Epithelial cell of proximal tubule (primary cell): ENCODE results near the gene DMXL1. TPM values are rescaled to one million over a fixed set of nuclear protein-coding genes. Genes with fewer than 3 reads are reported as not detected.

Source experiments
- DNase-seq: peaks from one replicate; pipeline ENCODE4 v3.0.0-alpha.2; 2011; ENCODE audit warnings: low read depth
- H3K4me3 ChIP-seq: 2 replicates; pipeline ENCODE4 v1.5.1; 2011; ENCODE audit warnings: low read depth, mild to moderate bottlenecking, low read length
- total RNA-seq: library from RNA; depleted of rRNA; stranded (reverse); fragments of >200 nt; gene quantifications from 2 replicates; pipeline ENCODE4 v1.2.3, GENCODE V29; 2015
- TF ChIP-seq, protein P1 (sequence below): conservative IDR thresholded peaks from 2 replicates; pipeline ENCODE4 v1.5.1; 2012; ENCODE audit warnings: low read depth, mild to moderate bottlenecking, low read length

Gene DMXL1
- total RNA-seq, 1 donor from 2014 or later: 11.9 TPM

DNA sequence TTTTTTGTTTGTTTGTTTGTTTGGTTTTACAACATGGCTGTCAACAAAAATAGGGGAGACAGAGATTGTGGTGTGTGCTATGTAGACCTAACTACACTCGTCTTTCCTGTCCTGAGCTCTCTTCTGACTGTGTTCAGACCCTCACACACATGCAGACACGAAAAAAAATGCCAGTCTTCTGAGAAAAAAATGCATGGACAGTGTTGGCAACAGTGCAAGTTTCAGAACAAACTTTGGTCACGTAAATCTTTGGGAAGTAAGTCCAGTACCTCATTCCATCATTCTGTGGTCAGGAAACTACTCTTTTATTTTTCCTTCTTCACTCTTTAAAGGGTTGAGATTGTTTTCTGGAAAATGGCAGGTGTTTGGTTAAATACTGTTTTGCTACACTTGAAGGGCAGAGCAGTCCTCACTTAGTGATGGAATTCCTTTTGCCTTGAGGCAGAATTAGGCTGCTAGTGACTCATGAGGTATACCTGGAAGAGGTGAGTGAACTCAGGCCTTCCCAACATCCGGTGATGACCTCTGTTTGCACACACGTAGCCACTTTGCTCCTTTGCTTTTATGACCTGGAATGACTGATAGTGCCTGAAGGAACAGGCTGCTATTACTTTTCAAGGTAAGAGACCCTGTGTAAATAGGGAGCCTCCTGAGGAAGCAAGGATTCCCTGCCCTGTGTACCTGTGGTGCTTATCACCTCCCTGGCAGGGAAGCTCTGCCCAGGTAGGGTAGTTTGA is 203.3 kb downstream of the DMXL1 start:
- DNase-seq: no peak
- TF ChIP-seq, protein P1, sequence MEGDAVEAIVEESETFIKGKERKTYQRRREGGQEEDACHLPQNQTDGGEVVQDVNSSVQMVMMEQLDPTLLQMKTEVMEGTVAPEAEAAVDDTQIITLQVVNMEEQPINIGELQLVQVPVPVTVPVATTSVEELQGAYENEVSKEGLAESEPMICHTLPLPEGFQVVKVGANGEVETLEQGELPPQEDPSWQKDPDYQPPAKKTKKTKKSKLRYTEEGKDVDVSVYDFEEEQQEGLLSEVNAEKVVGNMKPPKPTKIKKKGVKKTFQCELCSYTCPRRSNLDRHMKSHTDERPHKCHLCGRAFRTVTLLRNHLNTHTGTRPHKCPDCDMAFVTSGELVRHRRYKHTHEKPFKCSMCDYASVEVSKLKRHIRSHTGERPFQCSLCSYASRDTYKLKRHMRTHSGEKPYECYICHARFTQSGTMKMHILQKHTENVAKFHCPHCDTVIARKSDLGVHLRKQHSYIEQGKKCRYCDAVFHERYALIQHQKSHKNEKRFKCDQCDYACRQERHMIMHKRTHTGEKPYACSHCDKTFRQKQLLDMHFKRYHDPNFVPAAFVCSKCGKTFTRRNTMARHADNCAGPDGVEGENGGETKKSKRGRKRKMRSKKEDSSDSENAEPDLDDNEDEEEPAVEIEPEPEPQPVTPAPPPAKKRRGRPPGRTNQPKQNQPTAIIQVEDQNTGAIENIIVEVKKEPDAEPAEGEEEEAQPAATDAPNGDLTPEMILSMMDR: no peak
- H3K4me3 ChIP-seq: no peak overlapping the region

DNA sequence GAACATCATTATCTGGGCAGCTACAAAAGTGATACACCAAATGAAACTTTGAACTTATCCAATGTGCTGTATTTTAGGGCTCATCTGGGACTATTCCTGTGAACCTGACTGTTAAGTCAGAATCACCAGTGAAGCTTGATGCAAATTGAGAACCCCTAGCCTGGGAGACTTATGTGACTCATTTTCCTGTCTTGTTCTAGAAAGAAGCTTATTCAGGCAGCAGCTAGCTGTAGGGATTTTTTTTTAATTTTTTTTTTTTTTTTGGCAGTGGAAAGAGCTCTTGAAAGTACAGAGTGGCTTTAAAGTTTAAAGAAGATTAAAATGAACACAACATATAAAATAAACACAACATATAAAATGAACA is 203.9 kb downstream of the DMXL1 start:
- no peak for DNase-seq
- TF ChIP-seq, protein P1: no peak
- H3K4me3 ChIP-seq: no peak overlapping the region

DNA sequence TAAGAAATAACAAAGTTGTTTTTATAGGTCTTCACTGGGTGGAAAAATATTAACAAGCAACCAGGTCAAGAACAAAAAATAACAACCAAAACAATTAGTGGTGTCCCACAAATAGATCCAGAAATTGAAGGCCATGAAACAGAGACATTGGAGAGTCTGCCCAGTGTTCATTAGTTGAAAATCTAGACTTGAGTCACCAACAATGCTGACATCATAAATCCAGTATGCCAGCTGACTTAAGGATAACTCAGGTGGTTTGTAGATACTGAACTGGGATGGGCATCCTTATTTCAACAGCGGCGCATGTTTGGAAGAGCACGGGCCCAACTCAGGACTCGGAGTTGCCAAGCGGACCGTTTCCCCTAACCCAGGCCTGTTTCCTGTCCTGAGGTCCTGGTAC is 204.3 kb downstream of the DMXL1 start:
- H3K4me3 ChIP-seq: no peak overlapping the region
- TF ChIP-seq, protein P1: no peak
- no peak for DNase-seq

DNA sequence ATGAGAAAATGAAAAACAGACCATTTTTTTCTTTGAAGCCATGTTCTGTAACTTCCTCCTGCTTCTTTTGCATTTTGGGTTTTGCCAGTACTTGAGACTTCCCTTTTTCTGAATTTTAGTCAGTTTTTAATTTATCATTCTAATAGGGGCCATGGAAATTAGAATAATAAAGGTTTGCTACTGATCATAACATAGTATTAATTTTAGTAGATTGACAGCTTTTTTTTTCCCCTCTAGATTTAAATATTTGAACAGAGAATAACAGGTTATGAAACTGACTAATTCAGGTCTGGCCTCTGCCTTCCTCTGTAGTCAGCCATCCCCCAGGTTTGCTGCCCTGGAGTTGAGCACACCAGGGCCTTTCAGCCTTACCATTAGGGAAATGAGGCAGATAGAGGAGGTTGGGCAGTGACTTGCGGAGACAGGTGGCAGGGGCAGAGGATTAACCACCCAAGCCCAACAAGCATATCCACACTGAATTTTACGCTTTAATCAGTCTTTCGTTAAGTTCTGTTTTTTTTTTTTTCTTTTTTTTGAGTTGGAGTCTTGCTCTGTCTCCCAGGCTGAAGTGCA is 204.8 kb downstream of the DMXL1 start:
- H3K4me3 ChIP-seq: no peak overlapping the region
- TF ChIP-seq, protein P1: no peak
- DNase-seq: no peak

DNA sequence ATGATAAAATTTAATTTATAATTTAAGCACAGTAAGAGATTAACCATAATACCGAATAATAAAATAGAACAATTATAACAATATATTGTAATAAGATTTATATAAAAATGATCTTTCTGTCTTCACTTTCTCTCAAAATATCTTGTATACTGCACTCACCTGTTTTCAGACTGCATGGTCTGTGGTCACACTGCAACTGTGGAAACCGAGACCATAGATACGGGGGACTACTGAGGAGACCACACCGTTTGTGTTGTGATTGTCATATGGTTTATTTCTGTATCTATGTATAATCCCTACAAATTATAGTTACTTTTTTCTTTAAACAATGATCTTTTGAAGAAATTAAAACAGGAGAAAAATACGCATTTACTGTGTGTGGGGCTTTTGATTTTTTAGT is 206.1 kb downstream of the DMXL1 start:
- TF ChIP-seq, protein P1: no peak
- no peak overlapping the region for H3K4me3 ChIP-seq
- DNase-seq: no peak

DNA sequence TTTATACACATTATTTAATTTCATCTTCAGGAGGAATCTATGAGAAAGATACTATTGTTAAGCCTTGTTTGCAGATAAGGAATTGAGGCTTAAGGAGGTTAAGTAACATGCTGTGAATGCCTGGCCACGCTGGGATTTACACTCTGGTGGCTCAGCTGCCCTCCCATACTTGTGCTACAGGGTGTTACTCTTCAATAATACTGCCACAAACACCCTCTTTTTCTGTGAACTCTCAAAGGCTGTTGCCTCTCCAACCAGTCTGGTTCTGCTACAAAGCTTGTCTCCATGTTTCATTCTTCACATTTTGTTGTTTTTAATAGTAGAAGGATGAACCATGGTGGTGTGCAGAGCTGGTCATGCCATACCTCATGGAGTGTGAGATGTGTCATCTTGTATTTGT is 208.2 kb downstream of the DMXL1 start:
- TF ChIP-seq, protein P1: no peak
- no peak overlapping the region for H3K4me3 ChIP-seq

DNA sequence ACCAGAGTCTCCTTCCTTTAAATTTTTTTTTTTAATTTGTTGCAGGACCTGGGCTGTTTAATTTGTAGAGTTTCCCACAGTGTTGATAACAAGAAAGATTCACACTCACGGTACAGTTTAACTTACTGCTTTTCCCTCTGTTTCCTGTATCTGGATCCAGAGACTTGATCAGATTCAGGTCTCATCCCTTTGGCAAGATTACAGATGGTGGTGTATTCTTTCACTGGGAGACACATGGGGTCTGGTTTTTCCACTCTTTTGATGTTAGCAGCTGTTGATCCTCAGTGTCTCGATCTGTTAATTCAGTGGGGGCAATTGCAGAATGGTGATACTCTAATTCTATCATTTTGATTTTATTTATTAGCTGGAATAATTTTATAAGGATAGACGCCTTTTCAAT is 209.5 kb downstream of the DMXL1 start:
- TF ChIP-seq, protein P1: no peak
- DNase-seq: no peak
- no peak overlapping the region for H3K4me3 ChIP-seq

More for the DNA sequence above, 208.2 kb downstream of the DMXL1 start:
- no peak for DNase-seq
